HG03565 (cell line): Measurements from ENCODE around the gene SCAPER.
"Not testable (repeated sequence)": the region's sequence is repeated elsewhere in the genome, so short reads cannot be mapped to it uniquely, and the experiment has no call there.

Source experiments
- ATAC-seq: cut with Tn5 transposase; IDR thresholded peaks from one replicate; pipeline ENCODE4 v1.9.1; 2021; ENCODE audit warnings: mild to moderate bottlenecking, moderate library complexity; ENCODE audit not compliant: unreplicated experiment

The SCAPER gene

GRCh38 chr15:76298986-76299385, 606.2 kb downstream of the SCAPER start:
- no peak for ATAC-seq

- not testable (repeated sequence) for ATAC-seq
These were observed 607.2 kb downstream of the SCAPER start for GRCh38 chr15:76297951-76298350.
